ENCODE data around the gene LIPI. TPM values are rescaled to one million over a fixed set of nuclear protein-coding genes. Genes with fewer than 3 reads are reported as not detected.

LIPI gene
- total and polyA plus RNA-seq, 2 of the 13 experiments (the other 11 are each of a cell fraction or from before 2014, with no cell fraction given): not detected

GRCh38 chr21:14259747-14260146, 49.0 kb upstream of the LIPI start:
- Histone ChIP-seq H3K9ac (ENCODE audit: insufficient read depth, low read depth, low read length) (no peak overlapping the region), H4K20me1 (ENCODE audit: insufficient read depth, low read length) (no peaks in the 10 kb centered on the region), H3K36me3 (replicated peaks in 1 of 2; ENCODE audit: control insufficient read depth in 1 of 2, insufficient read depth in 2 of 2, low read length in 2 of 2) (no peaks in the 10 kb centered on the region), H3K9me3 (ENCODE audit: low read length) (no peaks in the 10 kb centered on the region), H2AFZ (ENCODE audit: low read length) (no peak overlapping the region), H3K27ac (ENCODE audit: extremely low read length, insufficient read depth, low read length) (no peak overlapping the region), H3K4me2 (ENCODE audit: low read depth, low read length) (no peak overlapping the region), H3K79me2 (ENCODE audit: insufficient read depth, low read length) (no peaks in the 10 kb centered on the region), H3K4me3 (replicated peaks in 1 of 3; ENCODE audit: insufficient read depth in 1 of 3, low read depth in 2 of 3, low read length in 3 of 3) (no peak overlapping the region), H3K4me1 (ENCODE audit: insufficient read depth, low read length) (no peaks in the 10 kb centered on the region), H3K27me3 (ENCODE audit: control insufficient read depth in 1 of 2, insufficient read depth in 2 of 2, low read length in 2 of 2) (no peaks in the 10 kb centered on the region)
- no peak for TF ChIP-seq RXRB (CRISPR knock-in tag; IDR thresholded peaks at IDR 0.05; ENCODE audit: borderline replicate concordance)
- no peak for TF ChIP-seq ELF3 (CRISPR knock-in tag; IDR thresholded peaks at IDR 0.05)
- peak; percentile 67 for TF ChIP-seq CTCF (CRISPR knock-in tag; IDR thresholded peaks at IDR 0.05)
- no peak for TF ChIP-seq ZNF639 (CRISPR knock-in tag; conservative IDR thresholded peaks at IDR 0.05)
- TF ChIP-seq STAG1 (CRISPR knock-in tag; IDR thresholded peaks at IDR 0.05): peak; percentile 72
- no peak for TF ChIP-seq FLYWCH1 (CRISPR knock-in tag; IDR thresholded peaks at IDR 0.05)
- no peak for TF ChIP-seq ZNF17 (CRISPR knock-in tag; IDR thresholded peaks at IDR 0.05)
- TF ChIP-seq REXO4 (CRISPR knock-in tag; IDR thresholded peaks at IDR 0.05; ENCODE audit: borderline replicate concordance): no peak
- WGBS (ENCODE audit: low lambda C conversion rate): 19% methylated on average over 3 of the region's 3 CpGs
- in situ Hi-C loops (cut with HindIII; ENCODE audit: extremely low pct_ligation_motif_present, low pct_unique_long_range_greater_than_20kb) (loop anchor here (25.0 kb wide), 1 partner anchor 1328 kb away; no protein-coding TSS in a partner anchor), intact Hi-C loops (cut with micrococcal nuclease; ENCODE audit: unreplicated experiment) (loop anchor here (1.0 to 2.0 kb wide), 2 partner anchors 603 to 1333 kb away; no protein-coding TSS in a partner anchor)
- DNase-seq (ENCODE audit: low spot score) (peak; percentile 39), FAIRE-seq (no peak), ATAC-seq (peak; percentile 82)
- CTCF ChIA-PET (ENCODE audit: low intra/inter-chr PET ratio, low total read pairs): interaction anchor here (1.1 to 1.2 kb wide), 2 partner anchors 603 to 1332 kb away, joined by 4 read pairs; no protein-coding TSS in a partner anchor
- POLR2A ChIA-PET: no interaction called here
- BruUV-seq (replicated peaks): no TSS peak

All from HepG2 (cell line).